HG03378 (cell line): ENCODE results near the gene CDH24.

ENCODE experiments used
- ATAC-seq: cut with Tn5 transposase; IDR thresholded peaks from one replicate; pipeline ENCODE4 v1.9.1; 2021; ENCODE audit warnings: mild to moderate bottlenecking, moderate library complexity; ENCODE audit not compliant: unreplicated experiment

The CDH24 gene, protein sequence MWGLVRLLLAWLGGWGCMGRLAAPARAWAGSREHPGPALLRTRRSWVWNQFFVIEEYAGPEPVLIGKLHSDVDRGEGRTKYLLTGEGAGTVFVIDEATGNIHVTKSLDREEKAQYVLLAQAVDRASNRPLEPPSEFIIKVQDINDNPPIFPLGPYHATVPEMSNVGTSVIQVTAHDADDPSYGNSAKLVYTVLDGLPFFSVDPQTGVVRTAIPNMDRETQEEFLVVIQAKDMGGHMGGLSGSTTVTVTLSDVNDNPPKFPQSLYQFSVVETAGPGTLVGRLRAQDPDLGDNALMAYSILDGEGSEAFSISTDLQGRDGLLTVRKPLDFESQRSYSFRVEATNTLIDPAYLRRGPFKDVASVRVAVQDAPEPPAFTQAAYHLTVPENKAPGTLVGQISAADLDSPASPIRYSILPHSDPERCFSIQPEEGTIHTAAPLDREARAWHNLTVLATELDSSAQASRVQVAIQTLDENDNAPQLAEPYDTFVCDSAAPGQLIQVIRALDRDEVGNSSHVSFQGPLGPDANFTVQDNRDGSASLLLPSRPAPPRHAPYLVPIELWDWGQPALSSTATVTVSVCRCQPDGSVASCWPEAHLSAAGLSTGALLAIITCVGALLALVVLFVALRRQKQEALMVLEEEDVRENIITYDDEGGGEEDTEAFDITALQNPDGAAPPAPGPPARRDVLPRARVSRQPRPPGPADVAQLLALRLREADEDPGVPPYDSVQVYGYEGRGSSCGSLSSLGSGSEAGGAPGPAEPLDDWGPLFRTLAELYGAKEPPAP

DNA sequence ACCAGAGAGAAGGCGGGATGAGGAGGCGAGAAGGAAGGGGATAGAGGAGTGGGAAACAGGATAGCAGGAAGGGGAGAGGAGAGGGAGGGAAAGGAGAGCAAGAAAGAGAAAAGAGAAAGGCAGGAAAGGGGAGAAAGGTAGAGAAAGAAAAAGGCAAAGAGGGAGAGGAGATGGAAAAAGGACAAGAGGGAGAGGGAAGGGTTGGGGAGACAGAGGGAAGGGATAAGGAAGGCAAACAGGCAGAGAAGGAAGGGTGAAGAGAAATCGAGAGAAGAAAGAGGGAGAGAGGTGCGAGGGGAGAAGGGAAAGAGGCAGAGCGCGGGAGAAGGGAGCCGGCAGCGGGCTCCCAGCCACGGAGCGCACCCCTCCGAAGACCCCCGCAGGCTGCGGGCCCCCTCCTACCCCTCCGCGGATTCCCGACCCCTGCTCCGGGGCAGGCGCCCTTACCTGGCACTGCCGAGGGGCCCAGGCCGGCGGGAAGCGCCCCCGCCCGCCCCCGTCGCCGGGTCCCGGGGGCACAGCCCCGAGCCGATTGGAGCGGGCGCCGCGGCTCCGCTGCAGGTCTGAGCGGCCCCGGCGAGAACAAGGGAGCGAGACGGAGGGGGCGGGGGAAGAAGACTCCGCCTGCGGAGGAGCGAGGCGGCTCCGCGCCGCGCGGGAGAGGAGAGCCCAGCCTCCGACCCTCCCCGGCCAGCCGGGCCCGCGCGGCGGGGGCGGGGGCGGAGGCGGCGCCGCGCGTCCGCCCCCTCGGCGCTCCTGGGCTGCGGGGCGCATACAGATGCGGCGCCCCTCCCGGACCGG lies at the start of gene CDH24:
TSS of gene CDH24 (minus strand) at position 565 of the 801 bp plus-strand sequence. CDS start 1,787 bp downstream, outside the sequence.
- no peak for ATAC-seq

GRCh38 chr14:23106747-23107045 lies 49.4 kb upstream of the CDH24 start:
- ATAC-seq, result no peak

GRCh38 chr14:23105348-23105824 lies 48.1 kb upstream of the CDH24 start:
- ATAC-seq, result no peak

DNA sequence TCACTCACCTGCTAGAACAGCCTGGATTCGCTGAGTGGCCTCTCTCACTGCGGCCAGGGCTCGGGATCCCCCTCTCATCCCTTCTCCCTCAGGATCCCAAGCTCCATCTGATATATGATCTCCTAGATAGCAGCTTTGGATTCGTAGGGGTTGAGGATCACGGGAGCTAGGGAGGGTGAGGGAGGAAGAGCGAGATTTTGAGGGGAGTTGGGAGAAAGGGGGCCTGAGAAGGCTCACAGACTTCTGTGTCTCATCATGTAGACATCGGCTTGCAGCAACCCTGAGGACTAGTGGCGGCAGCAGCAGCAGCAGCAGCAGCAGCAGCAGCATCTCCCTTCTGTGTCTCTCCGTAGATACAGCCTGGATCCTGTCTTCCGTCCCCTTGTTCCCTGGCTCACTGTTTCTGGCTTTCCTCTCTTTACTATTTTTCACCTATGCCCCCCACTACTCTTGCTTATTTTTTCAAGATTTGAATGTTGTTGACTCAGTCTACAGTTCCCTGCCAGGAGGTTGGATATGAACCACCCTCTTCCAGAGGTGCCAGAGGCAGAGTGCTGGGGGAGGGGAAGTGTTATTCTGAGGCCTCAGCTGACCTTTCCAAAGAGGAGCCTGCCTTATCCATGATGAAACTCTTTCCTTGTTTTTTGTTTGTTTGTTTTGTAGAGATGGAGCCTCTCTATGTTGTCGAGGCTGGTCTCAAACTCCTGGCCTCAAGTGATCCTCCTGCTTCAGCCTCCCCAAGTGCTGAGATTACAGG lies 47.4 kb upstream of the CDH24 start, which contains the start of gene CIROP:
TSS of gene CIROP (minus strand) at position 399 of the 757 bp plus-strand sequence. CDS start at position 330, 69 bp downstream.
- ATAC-seq, result no peak

DNA sequence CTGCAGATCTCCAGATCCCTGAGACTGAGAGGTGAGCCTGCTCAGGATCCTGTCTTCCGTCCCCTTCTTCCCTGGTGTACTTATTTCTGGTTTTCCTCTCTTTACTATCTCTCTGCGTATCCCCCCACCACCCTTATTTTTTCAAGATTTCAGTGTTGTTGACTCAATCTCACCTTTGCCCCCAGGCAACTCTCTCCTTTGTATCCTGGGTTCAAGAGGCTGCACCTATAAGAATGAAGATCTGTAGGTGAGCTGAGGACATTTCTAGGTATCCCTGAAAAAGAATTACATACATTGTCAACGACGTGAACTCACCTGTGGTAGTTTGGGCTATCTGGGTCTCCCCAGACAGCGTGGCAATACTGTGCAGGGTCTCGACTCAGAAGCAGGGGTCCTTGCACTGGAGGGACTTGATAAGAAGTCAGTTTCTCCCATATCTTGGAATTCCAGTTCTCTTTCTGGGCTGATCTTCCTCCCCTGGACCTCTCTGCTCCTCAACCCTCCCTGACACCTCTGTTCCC lies 46.8 kb upstream of the CDH24 start:
- ATAC-seq, result no peak

DNA sequence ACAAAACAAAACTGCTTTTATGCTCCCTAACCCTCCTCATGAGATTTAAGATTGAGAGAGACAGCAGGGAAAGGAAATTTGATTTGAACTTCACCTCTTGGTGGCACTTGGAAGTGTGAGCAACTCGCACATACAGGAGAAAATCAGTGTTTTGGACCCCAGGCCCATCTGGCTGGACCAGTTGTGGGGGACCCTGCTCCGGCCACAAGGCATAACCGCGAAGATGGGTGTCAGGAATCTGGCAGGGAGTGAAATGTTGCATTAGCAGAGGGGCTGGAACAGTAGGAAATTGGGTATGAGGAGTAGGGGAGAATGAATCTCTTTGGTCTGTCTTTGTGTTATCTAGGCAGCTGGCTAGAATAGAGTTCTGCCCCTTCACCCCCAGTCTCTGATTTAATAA lies 46.3 kb upstream of the CDH24 start:
- no peak for ATAC-seq

DNA sequence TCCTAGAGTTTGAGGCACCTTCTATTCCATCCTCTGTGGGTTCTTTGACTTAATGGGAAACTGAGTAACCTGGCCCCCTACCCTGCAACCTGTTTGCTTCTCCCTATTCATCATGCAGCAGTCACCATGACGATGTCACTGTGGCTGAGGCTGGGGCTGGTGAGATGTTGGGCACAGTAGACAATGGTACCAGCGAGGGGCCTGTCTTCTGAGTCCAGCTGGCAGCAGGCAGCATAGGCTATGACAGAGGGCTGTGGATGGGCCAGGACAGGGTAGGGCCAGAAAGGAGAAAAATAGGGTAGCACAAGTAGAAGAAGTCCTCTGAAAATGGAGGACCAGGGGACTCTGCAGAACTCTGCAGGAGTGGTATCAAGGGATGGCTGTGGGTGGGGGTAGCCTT lies 45.5 kb upstream of the CDH24 start:
- ATAC-seq, result no peak

- no peak for ATAC-seq
Observed at GRCh38 chr14:23101986-23102625, 44.8 kb upstream of the CDH24 start.

GRCh38 chr14:23101213-23101970 lies 44.1 kb upstream of the CDH24 start:
- ATAC-seq, result no peak

DNA sequence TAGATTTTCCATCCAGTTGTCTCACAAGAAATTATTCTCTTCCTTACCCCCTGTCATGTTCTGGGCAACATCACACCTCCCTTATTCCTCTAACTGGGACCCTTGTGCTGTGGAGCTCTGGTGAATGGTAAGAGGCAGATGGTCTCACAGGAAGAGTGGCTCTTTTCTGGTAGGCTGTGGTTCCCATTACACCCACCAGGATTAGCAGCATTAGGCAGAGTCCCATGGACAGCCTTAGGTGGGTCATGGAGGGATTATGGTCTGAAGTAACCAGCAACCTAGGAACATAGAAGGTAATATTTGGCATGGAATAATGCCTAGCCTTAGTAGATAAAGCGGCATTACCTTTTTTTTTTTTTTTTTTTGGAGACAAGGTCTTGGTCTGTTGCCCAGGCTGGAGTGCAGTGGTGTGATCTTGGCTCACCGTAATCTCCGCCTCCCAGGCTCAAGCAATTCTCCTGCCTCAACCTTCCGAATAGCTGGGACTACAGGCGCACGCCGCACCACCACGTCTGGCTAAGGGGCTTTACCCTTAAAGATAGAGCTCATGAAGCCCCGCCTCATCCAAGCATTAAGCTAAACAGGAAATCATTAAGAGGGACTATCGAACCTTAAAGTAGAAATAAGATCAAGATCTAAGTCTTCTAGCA lies 42.0 kb upstream of the CDH24 start:
- ATAC-seq, result no peak

GRCh38 chr14:23097786-23098185 lies 40.5 kb upstream of the CDH24 start:
- no peak for ATAC-seq

GRCh38 chr14:23095196-23096108 lies 38.1 kb upstream of the CDH24 start, which contains the start of gene C14orf119:
C14orf119 (plus strand) TSS chr14:23095505; CDS start chr14:23097659, 2,154 bp downstream.
- peak; percentile 95 for ATAC-seq

- ATAC-seq, result peak; percentile 23
Observed at GRCh38 chr14:23094666-23095195, 37.4 kb upstream of the CDH24 start, which contains the start of gene ACIN1. ACIN1 (minus strand) TSS chr14:23095136; CDS start chr14:23095112, 24 bp downstream.

- no peak for ATAC-seq
Observed at GRCh38 chr14:23093991-23094665, 36.8 kb upstream of the CDH24 start.

DNA sequence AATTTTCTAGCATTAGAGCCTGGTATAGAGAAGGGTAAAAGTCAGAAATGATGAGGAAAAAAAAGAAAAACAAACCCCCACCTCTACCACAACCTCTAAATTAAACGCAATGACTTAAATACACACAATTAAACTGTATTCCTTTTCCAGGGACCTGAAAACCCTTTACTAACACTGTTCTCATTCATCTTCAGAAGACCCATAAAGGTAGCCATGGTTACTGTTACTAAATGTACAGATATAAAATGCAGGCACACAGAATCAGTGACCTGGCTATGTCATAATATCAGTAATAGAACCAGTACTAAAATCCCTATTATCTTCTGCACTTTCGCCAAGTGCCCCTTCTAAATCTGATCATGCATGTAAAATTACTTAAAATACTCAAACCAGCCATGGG lies 36.2 kb upstream of the CDH24 start:
- ATAC-seq, result no peak

- no peak for ATAC-seq
Observed at GRCh38 chr14:23093104-23093503, 35.8 kb upstream of the CDH24 start.
